CD4-positive, alpha-beta T cell treated with Interleukin-12 subunit alpha and Interleukin-12 subunit beta, for 1 hour (primary cell): ENCODE results near the gene LCP2.

Source experiments
- DNase-seq: peaks from one replicate; pipeline ENCODE4 v3.0.0-alpha.2; 2020

Gene LCP2

GRCh38 chr5:170294556-170294955 lies 3.0 kb downstream of the LCP2 start:
- no peak for DNase-seq

DNA sequence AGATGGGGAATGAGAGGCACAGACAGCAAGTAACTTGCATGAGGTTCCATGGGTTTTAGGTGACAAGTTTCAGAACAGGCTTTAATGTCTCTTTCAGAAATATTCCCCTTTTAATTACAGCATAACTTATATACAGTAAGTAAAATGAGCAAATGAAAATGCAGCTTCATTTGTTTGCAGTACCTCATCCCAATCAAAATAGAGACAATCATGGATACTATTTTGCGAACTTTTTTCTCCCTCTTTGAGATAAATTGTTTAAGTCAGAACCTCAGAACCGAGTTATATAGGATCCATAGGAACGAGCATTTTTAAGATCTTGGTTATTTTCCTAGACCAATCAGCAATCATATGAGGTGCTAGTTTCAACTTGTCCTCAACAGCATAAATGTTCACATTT lies 3.5 kb downstream of the LCP2 start:
- no peak for DNase-seq

DNA sequence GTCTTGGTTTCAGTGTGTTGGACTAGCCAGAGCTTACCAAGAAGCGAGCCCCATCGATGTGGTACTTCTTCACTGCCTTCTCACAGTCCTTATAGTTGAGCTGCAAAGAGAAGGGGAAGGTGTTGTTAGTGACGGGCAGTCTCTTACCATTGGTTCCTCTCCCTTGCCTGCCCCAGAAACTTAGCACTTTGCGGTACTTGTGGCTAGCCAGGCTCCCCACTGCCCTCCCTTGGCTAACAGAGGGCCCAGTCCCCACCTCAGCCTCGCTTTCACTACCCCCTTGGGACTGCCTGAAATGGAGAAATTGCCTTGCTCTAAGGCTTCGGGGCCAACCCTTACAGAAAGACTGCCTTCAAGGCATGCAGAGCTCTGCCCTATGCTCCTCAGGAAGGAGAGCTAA lies 4.3 kb downstream of the LCP2 start:
- peak; percentile 76 for DNase-seq

DNA sequence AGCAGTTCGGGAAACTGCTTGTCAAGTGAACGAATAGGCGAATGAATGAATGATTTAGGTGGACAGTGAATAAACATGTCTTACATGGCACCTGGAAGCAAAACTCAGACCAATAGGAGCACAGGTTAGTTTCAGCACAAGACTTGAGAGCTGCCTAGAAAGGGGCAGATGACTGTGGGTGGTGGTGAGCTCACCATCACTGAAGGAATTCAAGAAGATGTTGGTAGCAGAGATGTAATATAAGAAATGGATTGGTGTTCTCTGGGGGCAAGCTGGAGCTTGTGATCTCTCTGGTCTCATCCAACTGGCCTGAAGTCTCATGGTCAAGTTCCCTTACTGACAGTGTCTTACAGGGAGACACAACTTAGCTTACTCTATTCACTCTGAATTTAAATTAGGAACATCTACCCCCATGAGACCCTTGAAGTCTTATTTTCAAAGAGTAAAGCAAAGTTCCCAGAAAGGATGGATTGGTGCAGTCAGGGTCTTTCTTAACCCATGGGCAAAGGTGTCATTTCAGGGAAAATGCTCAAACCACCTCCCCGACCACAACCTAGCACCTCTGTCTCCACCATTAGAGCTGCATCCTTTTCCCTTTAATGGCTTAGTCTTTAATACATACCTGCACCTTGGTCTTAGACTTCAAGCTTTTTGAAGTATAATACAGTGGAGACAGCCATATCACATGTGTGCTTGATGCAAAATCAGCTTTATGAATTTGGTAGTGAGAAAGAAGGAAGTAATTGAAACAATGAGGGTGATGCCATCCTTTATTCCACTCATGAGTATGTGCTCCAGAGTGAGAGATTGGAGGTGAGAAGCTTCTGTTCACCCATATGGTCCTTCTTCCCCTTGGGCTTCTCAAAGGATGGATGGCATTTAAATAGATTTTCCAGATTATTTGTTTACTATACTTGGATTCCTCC lies 5.1 kb downstream of the LCP2 start:
- DNase-seq, result no peak

DNA sequence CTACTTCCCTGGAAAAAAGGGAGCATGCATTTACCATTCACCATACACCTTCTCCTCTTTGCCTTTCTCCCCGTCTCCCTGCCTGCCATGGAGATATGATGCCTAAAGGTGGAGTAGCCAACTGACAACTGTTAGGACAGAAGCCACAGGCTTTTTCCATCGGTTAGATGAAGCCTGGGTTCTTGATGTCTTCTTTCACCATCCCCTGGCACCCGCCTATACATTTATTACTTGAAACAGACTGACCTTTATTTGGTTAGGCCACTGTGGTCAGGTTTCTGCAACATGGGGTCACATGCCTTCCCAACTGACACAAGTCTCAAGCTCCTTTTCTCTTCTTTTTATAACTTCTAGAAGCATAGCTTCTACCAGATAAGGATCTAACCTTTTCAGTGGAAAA lies 7.1 kb downstream of the LCP2 start:
- no peak for DNase-seq

- DNase-seq, result no peak
These were observed 7.8 kb downstream of the LCP2 start for GRCh38 chr5:170289764-170290163.

- DNase-seq, result no peak
These were observed 8.5 kb downstream of the LCP2 start for GRCh38 chr5:170289121-170289520.

- no peak for DNase-seq
These were observed 9.0 kb downstream of the LCP2 start for GRCh38 chr5:170288551-170288950.

DNA sequence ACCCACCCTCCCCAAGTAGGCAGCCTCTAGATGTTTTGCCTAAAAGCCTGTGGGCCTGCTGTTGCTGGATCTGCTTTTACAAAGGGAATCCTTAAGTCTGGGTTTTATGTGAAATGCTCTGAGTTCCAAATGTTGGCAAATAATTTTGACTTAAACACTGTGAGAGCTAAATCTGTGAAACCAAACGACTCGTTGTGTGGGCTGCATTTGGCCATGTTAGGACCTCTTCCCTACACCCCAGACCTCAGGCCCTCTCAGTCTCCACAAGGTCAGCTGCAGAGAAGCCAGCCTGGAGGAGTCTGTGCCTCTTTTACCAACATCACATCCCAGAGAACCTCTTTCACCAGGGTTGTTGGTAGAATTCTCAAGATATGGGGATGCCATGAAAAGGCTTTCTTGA lies 9.4 kb downstream of the LCP2 start:
- no peak for DNase-seq

DNA sequence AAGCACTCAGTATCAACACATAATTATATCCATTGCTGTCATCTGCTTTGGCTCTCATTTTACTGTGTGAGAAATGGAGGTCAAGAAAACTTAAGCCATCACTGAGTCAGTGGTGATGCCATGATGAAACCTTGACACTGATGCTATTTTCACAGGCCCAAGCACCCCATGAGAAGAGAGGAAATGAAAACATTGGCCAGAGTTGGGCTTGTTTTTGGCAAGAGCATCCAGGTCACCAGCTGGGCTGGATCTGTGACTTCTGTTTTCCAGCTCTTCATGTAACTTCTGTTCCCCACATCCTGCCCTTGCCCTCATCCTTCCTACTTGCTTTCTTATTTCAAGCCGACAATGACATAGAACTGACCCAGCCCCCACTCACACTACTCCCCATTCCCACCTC lies 10.0 kb downstream of the LCP2 start:
- no peak for DNase-seq

DNA sequence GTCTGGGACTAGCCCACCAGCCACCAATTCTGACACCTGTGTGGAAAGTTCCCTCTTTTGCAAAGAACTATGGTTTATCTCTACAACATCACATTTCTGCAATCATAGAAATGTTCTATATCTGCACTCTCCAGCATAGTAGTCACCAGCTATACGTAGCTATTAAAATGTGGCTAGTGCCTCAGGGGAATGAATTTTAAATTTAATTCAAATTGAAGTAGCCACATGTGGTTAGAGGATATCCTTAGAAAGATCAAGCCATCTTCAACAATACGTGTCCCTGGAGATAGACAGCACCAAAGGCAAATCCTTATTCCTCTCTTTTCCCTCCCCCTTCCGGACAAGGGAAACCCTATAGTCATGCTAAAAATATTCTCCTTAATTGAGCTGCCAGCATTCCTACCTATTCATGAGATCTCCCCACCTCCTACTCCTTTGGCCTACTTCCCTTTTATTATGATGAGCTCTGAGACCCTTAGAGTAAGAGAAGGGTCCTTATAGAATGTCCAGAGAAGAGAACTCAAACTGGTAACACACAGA lies 11.1 kb downstream of the LCP2 start:
- DNase-seq, result no peak

DNA sequence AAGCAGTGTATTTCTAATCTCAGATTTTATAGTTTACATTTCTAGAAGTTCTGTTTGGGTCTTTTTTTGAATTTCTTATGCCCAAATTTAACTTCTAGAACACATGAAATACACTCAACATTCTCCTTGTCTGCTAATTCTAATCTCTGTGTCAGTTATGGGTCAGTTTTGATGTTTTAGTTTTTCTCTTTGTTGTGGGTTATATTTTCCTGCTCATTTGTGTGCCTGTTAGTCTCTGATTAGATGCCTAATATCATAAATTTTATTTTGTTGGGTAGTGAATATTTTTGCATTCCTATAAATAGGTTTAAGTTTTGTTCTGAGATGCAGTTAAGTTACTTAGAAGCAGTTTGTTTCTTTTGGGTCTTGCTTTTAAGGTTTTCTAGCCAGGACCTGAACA lies 12.4 kb downstream of the LCP2 start:
- no peak for DNase-seq

DNA sequence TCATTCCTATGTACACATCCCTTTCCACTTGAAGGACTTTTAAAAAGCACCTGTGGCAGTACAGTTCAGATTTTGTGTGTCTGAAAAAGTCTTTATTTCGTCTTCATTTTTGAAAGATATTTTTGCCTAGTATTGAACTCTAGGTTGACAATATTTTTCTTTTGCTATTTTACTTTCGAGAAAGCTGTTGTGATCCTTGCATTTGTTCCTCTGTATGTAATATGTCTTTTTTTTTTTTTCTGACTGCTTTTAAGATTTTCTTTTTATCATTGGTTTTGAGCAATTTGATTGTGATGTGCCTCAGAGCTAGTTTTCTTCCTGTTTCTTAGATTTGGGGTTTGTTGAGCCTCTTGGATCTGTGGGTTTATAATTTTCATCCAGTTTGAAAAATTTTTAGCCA lies 13.3 kb downstream of the LCP2 start:
- DNase-seq, result no peak

- DNase-seq, result no peak
These were observed 14.3 kb downstream of the LCP2 start for GRCh38 chr5:170283296-170283695.

- DNase-seq, result no peak
These were observed 17.5 kb downstream of the LCP2 start for GRCh38 chr5:170280011-170280493.

DNA sequence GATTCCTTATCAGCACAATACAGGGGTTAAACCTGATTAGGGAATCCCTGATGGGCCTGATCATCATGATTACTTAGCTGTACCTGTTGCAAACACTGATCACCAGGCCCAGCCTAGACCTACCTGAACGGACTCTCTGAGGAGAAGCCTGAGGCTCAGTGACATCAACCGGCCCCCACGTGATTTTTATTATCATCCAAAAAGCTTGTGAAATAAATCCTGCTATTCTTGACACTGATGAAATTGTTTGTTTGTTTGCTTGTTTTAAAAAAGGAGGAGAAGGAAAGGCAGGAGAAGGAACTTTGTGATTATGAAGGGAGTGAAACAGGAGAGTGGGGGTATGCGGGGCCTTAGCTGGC lies 18.1 kb downstream of the LCP2 start:
- DNase-seq, result no peak

DNA sequence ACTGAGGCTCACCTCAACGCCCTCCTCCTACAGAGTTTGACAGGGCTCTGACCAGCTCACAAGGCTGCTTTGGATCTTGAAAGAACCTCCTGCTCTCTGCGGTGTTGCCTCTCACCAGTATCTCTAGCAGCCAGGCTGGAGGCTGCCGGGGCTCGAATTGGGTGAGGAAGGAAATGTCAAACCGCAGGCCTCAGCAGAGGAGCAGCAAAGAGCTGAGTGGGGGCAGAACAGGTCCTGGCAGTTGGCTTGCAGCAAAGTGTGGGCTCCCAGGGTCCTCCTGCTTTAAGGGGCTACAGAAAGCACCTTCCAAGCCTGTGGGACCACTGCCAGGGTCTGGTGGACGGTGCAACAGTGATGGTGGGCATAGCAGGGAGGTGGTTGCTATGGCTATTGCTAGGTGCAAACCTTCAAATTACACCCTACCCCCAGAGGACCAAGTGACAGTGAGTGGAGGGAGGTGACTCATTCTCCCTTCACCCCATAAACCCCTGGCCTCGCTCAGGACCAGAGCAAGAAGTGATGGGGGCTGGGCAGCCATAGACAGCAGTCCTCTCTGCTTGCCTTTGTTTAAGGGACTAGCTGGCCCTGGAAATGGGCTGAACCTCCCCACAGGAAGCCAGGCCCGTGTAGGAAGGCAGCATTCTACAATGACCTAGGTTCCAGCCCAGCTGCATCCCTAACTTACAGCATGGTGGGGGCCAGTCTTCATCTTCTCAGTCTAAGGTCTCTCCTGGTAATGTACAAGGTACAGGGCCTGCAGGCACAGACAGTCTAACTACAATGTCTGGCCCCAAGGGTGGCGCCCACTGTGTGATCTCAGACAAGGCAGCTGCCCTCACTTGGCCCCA lies 18.7 kb downstream of the LCP2 start:
- peak; percentile 89 for DNase-seq

DNA sequence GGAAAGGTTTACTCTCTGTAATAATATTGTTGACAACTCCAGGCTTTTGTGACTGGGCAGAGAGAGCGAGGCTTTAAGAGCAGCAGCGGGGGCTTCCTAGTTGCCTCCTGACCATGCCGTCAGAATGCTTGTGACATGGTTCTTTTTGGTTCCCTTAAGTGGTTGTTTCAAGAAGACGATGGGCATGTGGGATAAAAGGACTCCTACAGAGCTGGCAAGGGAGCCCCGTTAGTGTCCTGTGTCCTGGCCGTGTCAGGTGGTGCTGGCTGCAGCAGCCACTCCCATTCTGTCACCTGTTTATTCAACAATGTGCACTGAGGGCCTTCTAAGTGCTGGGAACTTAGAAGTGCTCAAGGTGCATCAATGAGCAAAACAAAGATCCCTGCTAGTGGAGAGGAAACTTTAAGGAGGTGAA lies 19.7 kb downstream of the LCP2 start:
- DNase-seq, result no peak

DNA sequence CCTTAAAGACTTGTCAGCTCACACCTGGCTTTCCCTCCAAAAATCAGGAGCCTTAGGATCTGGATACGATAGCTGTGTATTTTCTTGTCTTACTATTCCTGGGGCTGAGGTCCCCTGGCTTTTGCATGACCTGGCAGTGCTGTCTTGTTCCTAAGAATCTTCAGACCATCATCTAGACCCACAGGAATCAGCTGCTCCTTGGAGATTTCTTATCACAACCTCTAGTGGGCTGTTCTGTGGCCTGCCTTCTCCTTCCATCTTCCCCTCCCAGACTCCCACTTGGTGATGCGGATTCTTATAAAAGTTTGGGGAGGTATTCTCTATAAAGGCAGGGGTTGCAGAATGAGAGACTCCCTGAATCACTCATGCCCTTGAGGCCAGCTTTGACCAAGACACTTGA lies 21.4 kb downstream of the LCP2 start:
- no peak for DNase-seq

GRCh38 chr5:170275376-170275994 lies 22.1 kb downstream of the LCP2 start:
- DNase-seq, result peak; percentile 74

GRCh38 chr5:170273968-170274710 lies 23.4 kb downstream of the LCP2 start:
- peak; percentile 69 for DNase-seq

DNA sequence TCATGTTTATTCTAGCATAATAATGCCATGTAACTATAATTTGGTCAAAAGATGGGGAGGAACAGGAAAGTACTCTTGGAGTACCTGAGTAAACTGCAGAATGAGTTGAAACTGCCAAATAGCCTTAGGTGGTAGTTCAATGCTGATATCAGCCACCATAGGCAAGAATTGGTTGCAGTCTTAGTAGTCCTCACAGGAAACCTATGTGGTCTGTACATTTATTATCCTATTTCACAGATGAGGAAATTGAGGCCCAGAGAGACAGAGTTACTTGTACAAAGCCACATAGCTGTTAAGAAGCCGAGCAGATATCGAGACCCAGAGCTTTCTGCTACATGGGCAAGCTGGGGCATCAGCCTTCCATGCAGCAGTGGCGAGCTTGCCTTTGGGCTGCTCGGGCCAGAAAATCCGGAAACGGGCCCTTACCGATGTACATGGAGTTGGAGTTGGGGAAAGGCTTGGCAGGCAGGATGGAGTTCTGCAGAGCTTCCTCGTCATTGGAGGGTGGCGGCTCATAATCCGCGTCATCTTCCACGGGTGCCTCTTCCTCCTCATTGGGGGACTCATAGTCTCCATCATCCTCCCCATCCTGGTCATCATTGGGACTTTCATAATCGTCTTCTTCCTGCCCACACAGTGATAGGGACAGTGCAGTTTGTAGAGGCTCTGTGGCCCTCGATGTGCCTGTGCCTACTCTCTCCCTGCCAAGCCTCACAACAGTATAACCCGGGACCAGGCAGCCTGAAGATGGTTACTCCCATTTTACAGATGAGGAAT lies 27.1 kb downstream of the LCP2 start:
- no peak for DNase-seq
